Type B pancreatic cell (in vitro differentiated cells): ENCODE results near the gene DTWD1. TPM values are rescaled to one million over a fixed set of nuclear protein-coding genes. Genes with fewer than 3 reads are reported as not detected.

Experiments used
- DNase-seq: peaks from one replicate; pipeline ENCODE4 v3.0.0; 2021; ENCODE audit warnings: mixed read lengths; ENCODE audit not compliant: unreplicated experiment; ENCODE audit errors: extremely low spot score
- H3K27ac Mint-ChIP-seq: 2 replicates; pipeline ENCODE4 v1.8.0; 2021; ENCODE audit warnings: mild to moderate bottlenecking, mixed read lengths
- H3K27me3 Mint-ChIP-seq: 2 replicates; pipeline ENCODE4 v1.8.0; 2021; ENCODE audit warnings: mixed read lengths
- H3K36me3 Mint-ChIP-seq: 2 replicates; pipeline ENCODE4 v1.8.0; 2021; ENCODE audit warnings: mixed read lengths
- H3K4me1 Mint-ChIP-seq: one replicate; pipeline ENCODE4 v1.8.0; 2021; ENCODE audit warnings: mixed read lengths; ENCODE audit not compliant: unreplicated experiment
- H3K4me3 Mint-ChIP-seq: 2 replicates; pipeline ENCODE4 v1.8.0; 2021; ENCODE audit warnings: mild to moderate bottlenecking, mixed read lengths
- H3K9me3 Mint-ChIP-seq: 2 replicates; pipeline ENCODE4 v1.8.0; 2021; ENCODE audit warnings: mixed read lengths
- total RNA-seq: library from RNA; stranded (reverse); gene quantifications from 2 replicates; pipeline ENCODE4 v1.2.1, GENCODE V29; 2021; ENCODE audit warnings: low replicate concordance
- TF ChIP-seq, protein P1 (sequence below): fragments of 200-600 bp; sonication (generic); conservative IDR thresholded peaks from 2 replicates; pipeline ENCODE4 v1.5.0; 2021; ENCODE audit warnings: antibody characterized with exemption, mild to moderate bottlenecking

DTWD1 gene
- total RNA-seq, 1 donor from 2014 or later: 33.2 TPM

GRCh38 chr15:49669288-49669687 is 48.4 kb downstream of the DTWD1 start:
- Mint-ChIP-seq H3K27ac (no peak overlapping the region), H3K9me3 (no peaks in the 10 kb centered on the region), H3K27me3 (no peaks in the 10 kb centered on the region), H3K4me3 (no peak overlapping the region), H3K4me1 (peaks cover 6% of the 10 kb centered on the region), H3K36me3 (no peaks in the 10 kb centered on the region)
- TF ChIP-seq, protein P1, sequence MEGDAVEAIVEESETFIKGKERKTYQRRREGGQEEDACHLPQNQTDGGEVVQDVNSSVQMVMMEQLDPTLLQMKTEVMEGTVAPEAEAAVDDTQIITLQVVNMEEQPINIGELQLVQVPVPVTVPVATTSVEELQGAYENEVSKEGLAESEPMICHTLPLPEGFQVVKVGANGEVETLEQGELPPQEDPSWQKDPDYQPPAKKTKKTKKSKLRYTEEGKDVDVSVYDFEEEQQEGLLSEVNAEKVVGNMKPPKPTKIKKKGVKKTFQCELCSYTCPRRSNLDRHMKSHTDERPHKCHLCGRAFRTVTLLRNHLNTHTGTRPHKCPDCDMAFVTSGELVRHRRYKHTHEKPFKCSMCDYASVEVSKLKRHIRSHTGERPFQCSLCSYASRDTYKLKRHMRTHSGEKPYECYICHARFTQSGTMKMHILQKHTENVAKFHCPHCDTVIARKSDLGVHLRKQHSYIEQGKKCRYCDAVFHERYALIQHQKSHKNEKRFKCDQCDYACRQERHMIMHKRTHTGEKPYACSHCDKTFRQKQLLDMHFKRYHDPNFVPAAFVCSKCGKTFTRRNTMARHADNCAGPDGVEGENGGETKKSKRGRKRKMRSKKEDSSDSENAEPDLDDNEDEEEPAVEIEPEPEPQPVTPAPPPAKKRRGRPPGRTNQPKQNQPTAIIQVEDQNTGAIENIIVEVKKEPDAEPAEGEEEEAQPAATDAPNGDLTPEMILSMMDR: no peak
- no peak for DNase-seq

GRCh38 chr15:49673861-49674260 is 53.0 kb downstream of the DTWD1 start:
- Mint-ChIP-seq H3K27me3 (no peaks in the 10 kb centered on the region), H3K27ac (no peak overlapping the region), H3K4me3 (no peak overlapping the region), H3K4me1 (peaks cover 9% of the 10 kb centered on the region), H3K36me3 (no peaks in the 10 kb centered on the region), H3K9me3 (no peaks in the 10 kb centered on the region)
- no peak for DNase-seq
- TF ChIP-seq, protein P1: no peak

GRCh38 chr15:49674370-49674769 is 53.5 kb downstream of the DTWD1 start:
- no peak overlapping the region for H3K27ac Mint-ChIP-seq
- TF ChIP-seq, protein P1: no peak
- H3K4me1 Mint-ChIP-seq: peaks cover 9% of the 10 kb centered on the region
- H3K4me3 Mint-ChIP-seq: no peak overlapping the region
- no peak for DNase-seq
- H3K9me3 Mint-ChIP-seq: no peaks in the 10 kb centered on the region
- H3K27me3 Mint-ChIP-seq: no peaks in the 10 kb centered on the region
- H3K36me3 Mint-ChIP-seq: no peaks in the 10 kb centered on the region

GRCh38 chr15:49675041-49675440 is 54.2 kb downstream of the DTWD1 start:
- Mint-ChIP-seq H3K9me3 (no peaks in the 10 kb centered on the region), H3K36me3 (no peaks in the 10 kb centered on the region), H3K4me3 (no peak overlapping the region), H3K4me1 (peaks cover 7% of the 10 kb centered on the region), H3K27me3 (no peaks in the 10 kb centered on the region), H3K27ac (no peak overlapping the region)
- TF ChIP-seq, protein P1: peak; percentile 27
- no peak for DNase-seq

- H3K4me3 Mint-ChIP-seq: no peak overlapping the region
- TF ChIP-seq, protein P1: no peak
Observed at GRCh38 chr15:49678655-49679054, 57.8 kb downstream of the DTWD1 start.

GRCh38 chr15:49686599-49686998 is 65.8 kb downstream of the DTWD1 start:
- Mint-ChIP-seq H3K27ac (no peak overlapping the region), H3K36me3 (no peaks in the 10 kb centered on the region), H3K27me3 (no peaks in the 10 kb centered on the region), H3K4me1 (peaks cover 9% of the 10 kb centered on the region), H3K4me3 (no peak overlapping the region), H3K9me3 (peaks cover 6% of the 10 kb centered on the region)
- TF ChIP-seq, protein P1: no peak
- no peak for DNase-seq

More at GRCh38 chr15:49678655-49679054, 57.8 kb downstream of the DTWD1 start:
- Mint-ChIP-seq H3K27ac (no peak overlapping the region), H3K27me3 (no peaks in the 10 kb centered on the region), H3K9me3 (no peaks in the 10 kb centered on the region), H3K36me3 (no peaks in the 10 kb centered on the region), H3K4me1 (peaks cover 4% of the 10 kb centered on the region)
- DNase-seq: no peak
